T-helper 17 cell (primary cell): Measurements from ENCODE around the gene MRPS10. TPM values are rescaled to one million over a fixed set of nuclear protein-coding genes. Genes with fewer than 3 reads are reported as not detected.
"Not testable (repeated sequence)": the region's sequence is repeated elsewhere in the genome, so short reads cannot be mapped to it uniquely, and the experiment has no call there.

Source experiments
- ATAC-seq: fragments of 150-1000 bp; cut with Tn5 transposase; 2 replicates; pipeline ENCODE4 v1.10.0; 2021; ENCODE audit warnings: mild to moderate bottlenecking, moderate library complexity
- DNase-seq, 3 donors: peaks; one replicate each; pipeline versions ENCODE4 v3.0.0 to v3.0.0-alpha.2; 2020 to 2021
- H3K9me3 ChIP-seq: one replicate; pipeline ENCODE4 v1.7.0; 2013; ENCODE audit warnings: low read length, mild to moderate bottlenecking; ENCODE audit not compliant: control insufficient read depth, poor library complexity, severe bottlenecking
- H3K27ac Mint-ChIP-seq: one replicate; pipeline ENCODE4 v1.8.0; 2022; ENCODE audit warnings: mild to moderate bottlenecking, moderate library complexity, mixed read lengths
- H3K27me3 Mint-ChIP-seq: one replicate; pipeline ENCODE4 v1.8.0; 2022; ENCODE audit warnings: mixed read lengths
- H3K36me3 Mint-ChIP-seq: one replicate; pipeline ENCODE4 v1.8.0; 2022; ENCODE audit warnings: low read depth, mixed read lengths
- H3K4me1 Mint-ChIP-seq: one replicate; pipeline ENCODE4 v1.8.0; 2022; ENCODE audit warnings: mild to moderate bottlenecking, mixed read lengths
- H3K4me3 Mint-ChIP-seq: one replicate; pipeline ENCODE4 v1.8.0; 2022; ENCODE audit warnings: mild to moderate bottlenecking, moderate library complexity, mixed read lengths
- total RNA-seq, 4 donors: library from RNA in 2 of 4; stranded (reverse) in 2 of 4; gene quantifications; one replicate each; pipeline ENCODE4 v1.2.3 and lab custom pipeline; 2022 to 2026

The MRPS10 gene
- total RNA-seq, 2 donors from 2014 or later = 15.4 to 20.1 TPM

DNA sequence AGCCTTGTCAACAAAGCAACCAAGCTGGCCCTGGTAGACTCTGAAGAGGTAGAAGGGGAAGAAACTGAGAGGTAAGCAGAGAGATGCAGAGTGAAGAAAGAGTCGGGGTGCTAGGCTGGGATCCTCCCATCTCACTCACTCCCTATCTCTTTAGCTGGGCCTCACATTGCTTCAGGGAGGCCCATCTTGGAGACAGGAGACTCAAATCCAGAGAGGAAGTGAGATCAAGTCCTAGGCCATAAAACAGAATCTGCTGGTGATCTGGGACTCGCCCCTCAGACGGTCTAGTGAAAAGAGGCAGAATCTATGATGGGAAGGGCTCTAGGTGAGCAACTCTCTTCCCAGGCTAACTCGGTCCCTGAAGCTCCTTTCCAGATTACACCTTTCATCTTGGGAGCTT is 22.2 kb downstream of the MRPS10 start:
- ATAC-seq = no peak
- no peaks in the 10 kb centered on the region for H3K27me3 Mint-ChIP-seq
- DNase-seq = no peak
- no peak overlapping the region for H3K27ac Mint-ChIP-seq
- peaks cover 3% of the 10 kb centered on the region for H3K36me3 Mint-ChIP-seq
- peaks cover 3% of the 10 kb centered on the region for H3K4me1 Mint-ChIP-seq
- H3K4me3 Mint-ChIP-seq = no peak overlapping the region
- H3K9me3 ChIP-seq = no peaks in the 10 kb centered on the region

DNA sequence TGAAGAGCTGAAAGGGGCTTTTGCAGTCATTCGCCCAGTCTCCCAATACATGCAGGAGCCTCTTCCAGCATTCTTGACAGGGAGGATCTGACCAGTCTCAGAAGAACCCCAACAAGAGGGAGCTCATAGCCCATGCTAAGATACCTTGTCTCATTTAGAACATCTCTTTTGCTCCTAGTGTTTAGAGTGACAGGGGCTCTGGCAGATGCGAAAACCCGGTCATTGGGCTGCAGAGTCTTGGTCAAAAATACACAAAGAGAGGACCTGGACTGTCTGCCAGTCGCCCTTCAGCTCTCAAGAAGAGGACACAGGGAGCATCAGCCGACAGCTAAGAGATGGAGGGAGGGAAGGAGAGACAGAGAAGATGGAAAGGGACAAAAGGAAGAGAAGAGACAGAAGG is 23.6 kb downstream of the MRPS10 start:
- Mint-ChIP-seq H3K4me3 (no peak overlapping the region), H3K27me3 (no peaks in the 10 kb centered on the region), H3K4me1 (peaks cover 3% of the 10 kb centered on the region), H3K36me3 (peaks cover 3% of the 10 kb centered on the region), H3K27ac (no peak overlapping the region)
- H3K9me3 ChIP-seq = no peaks in the 10 kb centered on the region
- ATAC-seq = no peak
- no peak for DNase-seq

DNA sequence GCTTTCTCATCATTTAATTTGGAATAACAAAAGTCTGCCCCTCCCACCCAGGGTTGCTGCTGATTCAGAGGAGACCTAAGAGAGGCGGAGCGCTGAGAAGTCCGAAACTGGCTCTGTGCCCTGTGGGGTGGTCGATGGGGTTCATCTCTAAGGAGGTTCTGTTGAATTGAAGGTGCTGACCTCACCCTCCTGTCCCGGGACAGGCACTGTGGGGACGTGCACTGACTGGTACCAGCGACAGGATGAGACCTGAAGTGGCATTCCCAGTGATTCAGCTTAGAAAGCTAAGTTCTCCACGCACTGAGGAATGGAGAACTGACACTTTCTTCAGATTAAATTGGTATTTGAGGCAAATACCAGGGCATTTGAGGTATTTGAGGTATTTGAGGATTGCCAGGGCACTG is 24.2 kb downstream of the MRPS10 start:
- Mint-ChIP-seq H3K4me3 (no peak overlapping the region), H3K27me3 (no peaks in the 10 kb centered on the region), H3K27ac (no peak overlapping the region), H3K36me3 (peaks cover 3% of the 10 kb centered on the region), H3K4me1 (peaks cover 3% of the 10 kb centered on the region)
- DNase-seq = no peak
- no peak for ATAC-seq
- no peaks in the 10 kb centered on the region for H3K9me3 ChIP-seq

DNA sequence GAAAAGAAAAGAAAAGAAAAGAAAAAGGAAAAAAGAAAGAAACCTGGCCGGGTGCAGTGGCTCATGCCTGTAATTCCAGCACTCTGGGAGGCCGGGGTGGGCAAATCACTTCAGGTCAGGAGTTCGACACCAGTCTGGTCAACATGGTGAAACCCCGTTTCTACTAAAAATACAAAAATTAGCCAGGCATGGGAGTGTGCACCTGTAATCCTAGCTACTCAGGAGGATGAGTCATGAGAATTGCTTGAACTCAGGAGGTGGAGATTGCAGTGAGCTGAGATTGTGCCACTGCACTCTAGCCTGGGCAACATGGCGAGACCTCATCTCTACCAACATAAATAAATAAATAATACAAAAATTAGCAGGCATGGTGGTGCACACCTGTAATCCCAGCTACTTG is 25.3 kb downstream of the MRPS10 start:
- not testable (repeated sequence) for H3K27me3 Mint-ChIP-seq, H3K36me3 Mint-ChIP-seq, H3K4me3 Mint-ChIP-seq, DNase-seq, H3K9me3 ChIP-seq, ATAC-seq, H3K4me1 Mint-ChIP-seq
- peak overlapping the region; percentile 37 for H3K27ac Mint-ChIP-seq

DNA sequence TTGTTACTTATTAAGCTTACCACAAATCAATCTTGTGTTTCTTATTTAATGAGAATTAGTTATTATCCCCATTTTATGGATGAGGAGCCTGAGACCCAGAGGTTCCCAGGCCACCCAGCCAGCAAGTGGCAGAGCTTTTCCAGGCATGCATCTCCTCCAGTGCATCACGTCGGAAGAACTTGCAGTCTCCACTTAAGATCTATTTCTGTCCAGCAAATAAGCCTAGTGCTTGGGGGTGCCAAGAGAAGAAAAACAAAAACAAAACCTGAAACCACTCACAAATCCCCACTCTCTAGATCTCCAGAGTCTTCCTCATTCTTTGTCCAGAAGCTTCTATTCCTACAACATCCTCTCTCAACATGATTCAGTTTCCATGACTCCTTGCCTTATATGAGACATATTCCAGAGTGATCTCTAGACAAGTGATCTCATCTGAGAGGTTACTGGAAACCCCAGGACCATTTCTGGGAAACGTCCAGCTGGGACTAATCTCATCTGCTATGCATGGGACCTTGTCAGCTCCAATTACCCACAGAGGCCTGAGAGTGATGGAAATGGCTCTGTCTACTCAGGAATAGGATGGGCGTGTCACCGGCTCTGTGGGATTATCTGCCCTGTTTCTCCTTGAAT is 27.0 kb downstream of the MRPS10 start:
- H3K9me3 ChIP-seq = no peaks in the 10 kb centered on the region
- Mint-ChIP-seq H3K36me3 (peaks cover 3% of the 10 kb centered on the region), H3K27ac (peak overlapping the region; percentile 37), H3K4me3 (no peak overlapping the region), H3K4me1 (peaks cover 3% of the 10 kb centered on the region), H3K27me3 (peaks cover 2% of the 10 kb centered on the region)
- DNase-seq = no peak
- ATAC-seq = no peak

DNA sequence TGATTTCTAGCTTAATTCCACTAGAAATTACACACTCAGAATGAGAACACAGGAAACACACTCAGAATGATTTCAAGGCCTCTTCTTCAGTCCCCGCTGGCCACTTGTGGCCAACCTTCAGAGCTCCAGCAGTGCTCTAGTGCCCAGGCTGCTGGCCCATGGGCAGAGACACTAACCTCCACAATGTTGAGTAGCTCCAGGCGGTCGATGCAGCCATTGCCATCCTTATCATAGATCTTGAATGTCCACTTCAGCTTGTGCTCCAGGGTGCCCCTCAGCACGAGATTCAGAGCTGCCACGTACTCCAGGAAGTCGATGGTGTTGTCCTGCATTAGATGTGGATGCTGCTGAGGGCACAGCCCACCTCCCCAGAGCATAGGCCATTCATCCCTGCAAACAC is 29.3 kb downstream of the MRPS10 start:
- ATAC-seq = no peak
- no peaks in the 10 kb centered on the region for H3K4me1 Mint-ChIP-seq
- no peaks in the 10 kb centered on the region for H3K36me3 Mint-ChIP-seq

DNA sequence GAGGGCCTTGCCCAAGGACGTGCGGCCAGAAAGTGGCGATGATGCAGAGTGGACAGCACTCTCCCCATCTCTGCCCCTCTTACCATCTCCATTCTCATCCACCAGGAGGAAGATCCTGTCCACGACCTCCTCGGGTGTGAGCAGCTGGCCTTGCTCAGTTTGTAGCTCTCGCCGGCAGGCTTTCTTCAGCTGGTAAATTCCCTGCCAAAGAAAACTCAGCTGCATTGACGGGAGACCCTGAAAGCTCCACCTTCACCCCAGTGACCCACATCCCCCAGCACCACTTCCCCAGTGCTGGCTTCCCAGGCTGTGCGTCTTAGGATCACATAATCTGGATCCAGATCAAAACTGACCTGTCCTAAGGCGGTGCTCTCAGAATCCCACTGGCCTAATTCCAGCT is 32.1 kb downstream of the MRPS10 start:
- Mint-ChIP-seq H3K4me3 (no peak overlapping the region), H3K36me3 (no peaks in the 10 kb centered on the region), H3K4me1 (no peaks in the 10 kb centered on the region), H3K27ac (no peak overlapping the region), H3K27me3 (peaks cover 14% of the 10 kb centered on the region)
- ATAC-seq (no peak), DNase-seq (no peak)
- H3K9me3 ChIP-seq = no peaks in the 10 kb centered on the region

More for the DNA sequence above, 29.3 kb downstream of the MRPS10 start:
- H3K27ac Mint-ChIP-seq = no peak overlapping the region
- no peak overlapping the region for H3K4me3 Mint-ChIP-seq
- no peaks in the 10 kb centered on the region for H3K9me3 ChIP-seq
- DNase-seq = no peak
- H3K27me3 Mint-ChIP-seq = peaks cover 9% of the 10 kb centered on the region

DNA sequence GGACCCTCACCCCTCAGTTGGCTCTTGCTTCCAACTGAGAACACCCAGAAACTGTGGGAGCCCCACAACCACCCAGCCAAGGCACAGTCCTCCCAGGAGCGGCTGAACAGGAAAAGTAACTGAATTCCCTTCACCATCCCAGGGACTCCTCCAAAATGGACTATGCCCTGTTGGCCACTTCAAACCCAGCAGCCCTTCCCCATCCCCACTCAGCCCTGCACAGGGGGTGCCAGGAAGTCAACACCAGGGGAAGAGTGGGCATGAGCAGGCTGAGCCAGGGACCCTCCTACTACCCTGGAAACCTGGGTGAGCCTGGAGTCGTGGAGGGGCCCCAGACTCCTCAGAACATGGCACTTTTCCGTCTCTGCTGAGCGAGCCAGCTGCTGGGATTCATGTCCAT is 33.2 kb downstream of the MRPS10 start:
- ATAC-seq (no peak), DNase-seq (no peak)
- H3K9me3 ChIP-seq = no peaks in the 10 kb centered on the region
- H3K4me3 Mint-ChIP-seq = no peak overlapping the region
- peaks cover 3% of the 10 kb centered on the region for H3K4me1 Mint-ChIP-seq
- H3K27ac Mint-ChIP-seq = no peak overlapping the region
- H3K27me3 Mint-ChIP-seq = peaks cover 22% of the 10 kb centered on the region
- no peaks in the 10 kb centered on the region for H3K36me3 Mint-ChIP-seq

DNA sequence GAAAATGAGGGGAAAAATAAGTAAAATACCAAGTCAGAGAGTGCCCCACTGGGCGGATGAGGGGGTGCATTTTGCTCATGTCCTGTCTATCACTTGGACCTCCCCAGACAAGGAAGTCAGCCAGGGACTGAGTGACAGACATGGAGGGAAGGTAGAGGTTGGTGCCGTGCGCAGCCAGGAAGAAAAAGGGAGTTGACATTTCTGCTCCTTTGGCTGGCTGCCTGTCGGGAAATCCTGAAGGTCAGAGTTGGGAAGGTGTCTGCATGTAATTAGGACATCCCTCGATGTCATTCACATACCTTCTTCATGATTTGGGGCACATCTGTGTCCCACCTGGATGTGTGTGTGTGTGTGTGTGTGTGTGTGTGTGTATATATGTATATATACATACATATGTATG is 35.6 kb downstream of the MRPS10 start:
- Mint-ChIP-seq H3K27ac (peak overlapping the region; percentile 43), H3K4me3 (no peak overlapping the region), H3K36me3 (no peaks in the 10 kb centered on the region), H3K4me1 (peaks cover 3% of the 10 kb centered on the region), H3K27me3 (peaks cover 27% of the 10 kb centered on the region)
- H3K9me3 ChIP-seq = no peaks in the 10 kb centered on the region
- no peak for ATAC-seq
- no peak for DNase-seq

DNA sequence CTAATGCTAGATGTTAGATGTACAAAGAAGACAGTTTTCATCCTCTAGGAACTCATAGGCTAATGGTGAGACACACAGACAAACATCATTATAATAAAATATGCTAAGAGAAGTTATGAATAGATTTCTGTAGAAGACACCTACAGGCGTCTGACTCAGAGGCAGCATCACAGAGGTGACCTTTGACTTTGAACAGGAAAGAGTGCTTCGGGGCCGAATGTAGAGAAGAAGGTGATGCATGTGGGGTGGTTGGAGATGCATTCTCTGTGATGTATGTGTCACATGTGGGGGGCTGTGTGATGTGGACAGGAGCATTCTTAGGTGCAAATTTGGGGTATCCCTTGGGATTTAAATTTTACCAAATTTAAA is 37.7 kb downstream of the MRPS10 start:
- Mint-ChIP-seq H3K36me3 (no peaks in the 10 kb centered on the region), H3K4me1 (peaks cover 3% of the 10 kb centered on the region), H3K4me3 (no peak overlapping the region), H3K27me3 (peaks cover 18% of the 10 kb centered on the region), H3K27ac (no peak overlapping the region)
- ATAC-seq (no peak), DNase-seq (no peak)
- H3K9me3 ChIP-seq = no peaks in the 10 kb centered on the region

DNA sequence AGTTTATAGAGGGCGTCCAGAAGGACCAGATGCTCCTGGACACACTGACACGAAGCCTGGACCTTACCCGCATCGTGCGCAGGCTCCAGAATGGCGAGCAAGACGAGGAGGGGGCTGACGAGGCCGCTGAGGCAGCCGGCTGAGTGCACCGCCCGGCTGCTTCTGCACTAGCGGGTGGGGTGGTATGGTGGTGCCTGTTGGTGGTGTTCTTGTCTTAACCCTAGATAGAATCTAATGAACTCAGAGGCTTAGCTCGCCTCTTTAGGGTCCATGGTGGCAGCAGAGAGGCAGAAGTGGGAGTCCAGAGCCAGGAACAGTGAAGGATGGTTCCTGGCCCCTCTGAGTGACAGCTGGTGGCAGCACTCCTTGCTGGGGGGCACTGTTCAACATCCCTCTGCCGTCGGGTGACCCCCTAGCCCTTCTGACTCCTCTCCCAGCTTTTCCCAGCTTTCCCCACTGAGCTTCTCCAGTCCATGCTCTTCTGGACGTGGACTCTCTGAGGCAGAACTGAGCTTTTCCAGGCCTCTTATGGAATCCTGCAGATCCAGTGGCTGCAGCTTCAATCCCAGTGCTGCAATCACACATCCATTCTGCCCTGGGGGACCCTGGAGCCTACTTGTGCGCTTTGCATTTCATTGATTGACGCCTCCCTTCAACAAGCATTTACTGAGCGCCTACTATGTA is 38.3 kb downstream of the MRPS10 start:
- no peak overlapping the region for H3K4me3 Mint-ChIP-seq

DNA sequence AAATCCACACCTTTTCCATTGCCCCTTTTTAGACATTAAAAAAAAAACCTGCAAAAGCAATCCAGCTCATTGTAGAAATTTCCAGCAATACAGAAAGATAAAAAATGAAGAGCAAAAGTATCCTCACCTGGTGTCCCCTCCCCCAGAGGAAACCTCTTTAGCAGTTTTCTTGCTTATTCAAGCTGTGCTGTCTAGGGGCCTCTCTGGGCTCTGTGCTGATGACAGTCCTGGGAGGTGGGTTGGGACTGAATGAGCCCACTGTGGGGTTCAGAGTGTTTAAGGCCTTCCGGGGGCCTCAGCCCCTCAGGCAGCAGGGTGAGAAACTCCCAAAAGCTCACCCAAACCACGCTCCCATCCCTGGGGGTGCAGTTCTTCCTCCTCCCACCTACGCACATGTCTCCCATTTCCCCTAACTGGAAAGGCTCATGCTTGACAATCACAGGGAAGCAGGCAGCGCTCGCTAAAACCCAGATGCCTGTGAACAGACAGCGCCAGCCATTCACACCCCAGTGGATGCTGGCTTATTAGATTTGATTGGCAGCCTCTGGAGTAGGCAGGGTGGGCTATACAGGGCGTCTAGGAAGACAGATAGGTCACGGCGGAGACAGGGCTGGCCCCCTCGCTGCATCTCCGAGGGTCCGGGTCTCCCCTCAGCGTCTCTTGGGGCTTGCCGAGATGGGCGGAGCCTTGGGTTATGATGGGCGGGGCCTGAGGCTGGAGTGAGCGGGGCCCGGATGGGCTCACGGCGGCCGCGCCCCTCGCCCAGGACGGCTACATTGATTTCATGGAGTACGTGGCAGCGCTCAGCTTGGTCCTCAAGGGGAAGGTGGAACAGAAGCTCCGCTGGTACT is 39.9 kb downstream of the MRPS10 start:
- DNase-seq = no peak
- no peak for ATAC-seq
- peaks cover 23% of the 10 kb centered on the region for H3K27me3 Mint-ChIP-seq

More for the DNA sequence above, 38.3 kb downstream of the MRPS10 start:
- H3K9me3 ChIP-seq = no peaks in the 10 kb centered on the region
- ATAC-seq (no peak), DNase-seq (no peak)
- Mint-ChIP-seq H3K27ac (no peak overlapping the region), H3K27me3 (peaks cover 18% of the 10 kb centered on the region), H3K4me1 (peaks cover 3% of the 10 kb centered on the region), H3K36me3 (no peaks in the 10 kb centered on the region)

DNA sequence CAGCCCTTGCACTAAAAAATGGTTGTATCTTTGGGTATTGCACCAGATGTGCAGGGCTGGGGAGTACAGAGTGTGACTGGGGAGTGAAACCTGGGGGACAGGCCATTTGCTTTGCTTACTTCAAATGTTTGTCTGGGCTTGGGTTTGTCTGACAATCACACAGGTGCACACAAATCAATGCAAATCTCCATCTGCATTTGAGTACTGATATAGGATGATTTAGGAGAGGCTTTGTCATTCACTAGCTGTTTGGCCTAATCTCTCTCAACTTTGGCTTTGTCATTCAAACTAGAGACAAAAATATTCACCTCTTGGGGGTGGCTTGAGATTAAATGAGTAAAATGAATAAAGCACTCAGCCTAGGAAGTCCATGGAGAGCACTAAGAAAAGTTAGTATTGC is 40.7 kb downstream of the MRPS10 start:
- peaks cover 3% of the 10 kb centered on the region for H3K4me1 Mint-ChIP-seq
- peaks cover 23% of the 10 kb centered on the region for H3K27me3 Mint-ChIP-seq
- H3K27ac Mint-ChIP-seq = no peak overlapping the region
- no peak for ATAC-seq
- no peaks in the 10 kb centered on the region for H3K9me3 ChIP-seq
- no peak for DNase-seq
- no peaks in the 10 kb centered on the region for H3K36me3 Mint-ChIP-seq
- no peak overlapping the region for H3K4me3 Mint-ChIP-seq

More for the DNA sequence above, 39.9 kb downstream of the MRPS10 start:
- peaks cover 3% of the 10 kb centered on the region for H3K4me1 Mint-ChIP-seq
- no peak overlapping the region for H3K27ac Mint-ChIP-seq
- no peaks in the 10 kb centered on the region for H3K9me3 ChIP-seq
- H3K36me3 Mint-ChIP-seq = no peaks in the 10 kb centered on the region
- no peak overlapping the region for H3K4me3 Mint-ChIP-seq
